Hepatocyte (in vitro differentiated cells): ENCODE data around the gene GNB1L. TPM values are rescaled to one million over a fixed set of nuclear protein-coding genes. Genes with fewer than 3 reads are reported as not detected.

Experiments
- DNase-seq: peaks from one replicate; pipeline ENCODE4 v3.0.0-alpha.2; 2016; ENCODE audit warnings: low spot score
- H2AFZ ChIP-seq: fragments of 200-600 bp; sonication (generic); 2 replicates; pipeline ENCODE4 v1.6.0; 2016; ENCODE audit warnings: antibody characterized with exemption, mild to moderate bottlenecking
- H3K27ac ChIP-seq: fragments of 200-600 bp; sonication (generic); 2 replicates; pipeline ENCODE4 v1.5.1; 2016; ENCODE audit warnings: mild to moderate bottlenecking
- H3K27me3 ChIP-seq: fragments of 200-600 bp; sonication (generic); 2 replicates; pipeline ENCODE4 v1.6.1; 2016
- H3K36me3 ChIP-seq: fragments of 200-600 bp; sonication (generic); replicated peaks from 2 replicates; pipeline ENCODE4 v1.5.1; 2016; ENCODE audit warnings: low read depth; ENCODE audit not compliant: insufficient read depth
- H3K4me1 ChIP-seq: fragments of 200-600 bp; sonication (generic); 2 replicates; pipeline ENCODE4 v1.5.1; 2016; ENCODE audit warnings: mild to moderate bottlenecking, moderate library complexity; ENCODE audit not compliant: insufficient read depth
- H3K4me2 ChIP-seq: fragments of 200-600 bp; sonication (generic); 2 replicates; pipeline ENCODE4 v1.6.0; 2016
- H3K4me3 ChIP-seq: fragments of 200-600 bp; sonication (generic); 2 replicates; pipeline ENCODE4 v1.5.1; 2016; ENCODE audit warnings: mild to moderate bottlenecking
- H3K79me2 ChIP-seq: fragments of 200-600 bp; sonication (generic); 2 replicates; pipeline ENCODE4 v1.6.0; 2017; ENCODE audit warnings: mild to moderate bottlenecking
- H3K9me2 ChIP-seq: fragments of 200-600 bp; sonication (generic); replicated peaks from 2 replicates; pipeline ENCODE4 v1.6.0; 2017; ENCODE audit warnings: mild to moderate bottlenecking; ENCODE audit not compliant: insufficient read depth
- H3K9me3 ChIP-seq: fragments of 200-600 bp; sonication (generic); 2 replicates; pipeline ENCODE4 v1.5.1; 2016; ENCODE audit warnings: low read depth, mild to moderate bottlenecking
- H4K20me1 ChIP-seq: fragments of 200-600 bp; sonication (generic); 2 replicates; pipeline ENCODE4 v1.6.0; 2016; ENCODE audit warnings: mild to moderate bottlenecking; ENCODE audit not compliant: insufficient read depth, poor library complexity, severe bottlenecking
- EZH2 ChIP-seq: fragments of 200-600 bp; sonication (generic); IDR thresholded peaks from 2 replicates; pipeline ENCODE4 v1.6.1; 2016; ENCODE audit warnings: antibody characterized with exemption, mild to moderate bottlenecking, borderline replicate concordance
- EZH2phosphoT487 ChIP-seq: fragments of 200-600 bp; sonication (generic); IDR thresholded peaks from one replicate; pipeline ENCODE4 v1.6.1; 2018; ENCODE audit warnings: antibody characterized with exemption, mild to moderate bottlenecking, low read depth, moderate library complexity; ENCODE audit not compliant: unreplicated experiment, severe bottlenecking
- WGBS: methylation state at CpG from one replicate; pipeline ENCODE4 v1.1.6; 2016; ENCODE audit warnings: low lambda C conversion rate; ENCODE audit errors: missing lambda C conversion rate; 5-methylcytosine and 5-hydroxymethylcytosine counted together
- polyA plus RNA-seq: library from polyadenylated mRNA; unstranded; fragments of >200 nt; fragmentation: Nextera tagmentation; extraction: Ambion mirVana; gene quantifications from 2 replicates; pipeline ENCODE4 v1.2.1, GENCODE V29; 2016
- total RNA-seq: library from RNA; depleted of rRNA; stranded (reverse); fragments of >200 nt; gene quantifications from 2 replicates; pipeline ENCODE4 v1.2.3, GENCODE V29; 2014
- TF ChIP-seq, protein P1 (sequence below): fragments of 200-600 bp; sonication (generic); IDR thresholded peaks from 2 replicates; pipeline ENCODE4 v1.5.1; 2016; ENCODE audit warnings: antibody characterized with exemption, mild to moderate bottlenecking; ENCODE audit not compliant: poor library complexity

GNB1L gene
- total and polyA plus RNA-seq, 2 experiments from 2014 or later = 4.1 to 8.5 TPM

- H3K27me3 ChIP-seq = no peaks in the 10 kb centered on the region
- H3K9me2 ChIP-seq = no peaks in the 10 kb centered on the region
- H3K27ac ChIP-seq = no peak overlapping the region
- TF ChIP-seq EZH2 (no peak), EZH2phosphoT487 (no peak)
- TF ChIP-seq, protein P1, sequence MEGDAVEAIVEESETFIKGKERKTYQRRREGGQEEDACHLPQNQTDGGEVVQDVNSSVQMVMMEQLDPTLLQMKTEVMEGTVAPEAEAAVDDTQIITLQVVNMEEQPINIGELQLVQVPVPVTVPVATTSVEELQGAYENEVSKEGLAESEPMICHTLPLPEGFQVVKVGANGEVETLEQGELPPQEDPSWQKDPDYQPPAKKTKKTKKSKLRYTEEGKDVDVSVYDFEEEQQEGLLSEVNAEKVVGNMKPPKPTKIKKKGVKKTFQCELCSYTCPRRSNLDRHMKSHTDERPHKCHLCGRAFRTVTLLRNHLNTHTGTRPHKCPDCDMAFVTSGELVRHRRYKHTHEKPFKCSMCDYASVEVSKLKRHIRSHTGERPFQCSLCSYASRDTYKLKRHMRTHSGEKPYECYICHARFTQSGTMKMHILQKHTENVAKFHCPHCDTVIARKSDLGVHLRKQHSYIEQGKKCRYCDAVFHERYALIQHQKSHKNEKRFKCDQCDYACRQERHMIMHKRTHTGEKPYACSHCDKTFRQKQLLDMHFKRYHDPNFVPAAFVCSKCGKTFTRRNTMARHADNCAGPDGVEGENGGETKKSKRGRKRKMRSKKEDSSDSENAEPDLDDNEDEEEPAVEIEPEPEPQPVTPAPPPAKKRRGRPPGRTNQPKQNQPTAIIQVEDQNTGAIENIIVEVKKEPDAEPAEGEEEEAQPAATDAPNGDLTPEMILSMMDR = no peak
- 100% methylated on average over 2 of the region's 2 CpGs for WGBS
- H2AFZ ChIP-seq = no peak overlapping the region
- no peak for DNase-seq
- peaks cover 28% of the 10 kb centered on the region for H3K4me1 ChIP-seq
- H3K4me2 ChIP-seq = no peak overlapping the region
- peaks cover 39% of the 10 kb centered on the region for H3K79me2 ChIP-seq
- H3K9me3 ChIP-seq = no peaks in the 10 kb centered on the region
- peaks cover under 1% of the 10 kb centered on the region for H4K20me1 ChIP-seq
- H3K36me3 ChIP-seq = no peaks in the 10 kb centered on the region
- no peak overlapping the region for H3K4me3 ChIP-seq
Measured at GRCh38 chr22:19847345-19847632, 7.4 kb downstream of the GNB1L start.

DNA sequence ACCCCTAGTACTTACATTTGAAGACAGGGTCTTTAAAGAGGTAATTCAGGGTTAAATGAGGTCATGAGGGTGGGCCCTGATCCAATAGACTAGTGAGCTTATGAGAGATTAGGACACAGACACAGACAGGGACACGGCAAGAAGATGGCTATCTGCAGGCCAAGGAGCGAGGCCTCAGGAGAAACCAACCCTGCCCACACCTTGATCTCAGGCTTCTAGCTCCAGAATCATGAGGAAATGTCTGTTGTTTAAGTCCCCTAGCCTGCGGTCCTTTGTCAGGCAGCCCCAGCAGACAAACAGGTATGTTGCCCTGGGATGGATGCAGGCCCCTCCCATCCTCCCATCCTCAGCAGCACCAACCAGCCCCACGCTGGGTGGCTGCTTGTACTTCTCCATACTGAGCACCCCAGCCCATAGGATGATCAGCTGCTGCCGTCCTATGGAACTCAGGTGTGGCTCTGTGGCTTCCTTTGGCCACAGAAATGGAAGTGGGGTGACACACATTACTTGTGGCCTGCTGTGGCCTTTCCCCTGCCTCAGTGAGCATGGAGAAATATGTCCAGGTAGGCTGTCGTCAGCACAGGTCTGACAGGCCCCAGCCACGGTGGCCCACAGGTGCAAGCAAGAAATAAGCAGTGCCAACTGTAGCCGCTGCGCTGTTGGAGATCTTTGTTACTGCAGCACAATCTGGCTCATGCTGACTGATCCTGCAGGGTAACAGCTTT is 7.9 kb downstream of the GNB1L start:
- WGBS = 87% methylated on average over 9 of the region's 9 CpGs
- H3K27ac ChIP-seq = no peak overlapping the region
- TF ChIP-seq, protein P1 = no peak
- no peak for TF ChIP-seq EZH2
- TF ChIP-seq EZH2phosphoT487 = no peak
- no peak overlapping the region for H2AFZ ChIP-seq
- H3K4me2 ChIP-seq = no peak overlapping the region
- no peaks in the 10 kb centered on the region for H3K27me3 ChIP-seq
- peaks cover 28% of the 10 kb centered on the region for H3K4me1 ChIP-seq
- no peak for DNase-seq
- no peaks in the 10 kb centered on the region for H4K20me1 ChIP-seq
- H3K36me3 ChIP-seq = no peaks in the 10 kb centered on the region
- no peaks in the 10 kb centered on the region for H3K9me3 ChIP-seq
- H3K79me2 ChIP-seq = peaks cover 34% of the 10 kb centered on the region
- no peak overlapping the region for H3K4me3 ChIP-seq
- no peaks in the 10 kb centered on the region for H3K9me2 ChIP-seq

GRCh38 chr22:19845054-19845722 is 9.5 kb downstream of the GNB1L start:
- no peak overlapping the region for H3K27ac ChIP-seq
- no peaks in the 10 kb centered on the region for H3K36me3 ChIP-seq
- peaks cover 20% of the 10 kb centered on the region for H3K4me1 ChIP-seq
- WGBS = 84% methylated on average over 8 of the region's 8 CpGs
- no peak overlapping the region for H2AFZ ChIP-seq
- no peaks in the 10 kb centered on the region for H4K20me1 ChIP-seq
- no peaks in the 10 kb centered on the region for H3K9me2 ChIP-seq
- H3K4me2 ChIP-seq = no peak overlapping the region
- H3K79me2 ChIP-seq = peaks cover 20% of the 10 kb centered on the region
- no peaks in the 10 kb centered on the region for H3K27me3 ChIP-seq
- no peak for DNase-seq
- H3K4me3 ChIP-seq = no peak overlapping the region
- no peaks in the 10 kb centered on the region for H3K9me3 ChIP-seq
- TF ChIP-seq EZH2phosphoT487 (no peak), EZH2 (no peak)
- TF ChIP-seq, protein P1 = no peak
